CD4-positive, alpha-beta T cell (primary cell): ENCODE results near the gene CEP295NL. TPM values are rescaled to one million over a fixed set of nuclear protein-coding genes. Genes with fewer than 3 reads are reported as not detected.
"Not testable (repeated sequence)": the region's sequence is repeated elsewhere in the genome, so short reads cannot be mapped to it uniquely, and the experiment has no call there.

ENCODE experiments used
- ATAC-seq: fragments of 200-7000 bp; cut with Tn5 transposase; one replicate; pipeline ENCODE4 v1.10.0; 2022; ENCODE audit warnings: mild to moderate bottlenecking; ENCODE audit not compliant: poor library complexity
- CTCF ChIA-PET: fragments of 350-600 bp; sonication (Branson Sonifier 250); formaldehyde crosslinking; loops from one replicate; lab custom pipeline; 2021; ENCODE audit warnings: antibody characterized with exemption, inconsistent platforms; lab: Charles Lee
- POLR2A ChIA-PET: fragments of 350-600 bp; sonication (Branson Sonifier 250); formaldehyde crosslinking; loops from one replicate; lab custom pipeline; 2021; ENCODE audit warnings: antibody characterized with exemption, inconsistent platforms; lab: Charles Lee
- DNase-seq, 14 experiments: peaks; one replicate each; pipeline ENCODE4 v3.0.0-alpha.2; 2013 to 2020; ENCODE audit warnings: mixed read lengths in 2 of 14
- H3K27ac ChIP-seq, 2 donors: one replicate each; pipeline versions ENCODE4 v1.5.1 to v1.7.0; 2013; ENCODE audit warnings: low read length in 2 of 2, low read depth in 1 of 2, mild to moderate bottlenecking in 1 of 2
- H3K27me3 ChIP-seq, 2 experiments: 1 replicate in 1 of 2; 2 replicates in 1 of 2; pipeline versions ENCODE4 v1.6.1 to v1.7.0; 2013; ENCODE audit warnings: low read length in 2 of 2, control low read depth in 1 of 2, mild to moderate bottlenecking in 1 of 2, moderate library complexity in 1 of 2; ENCODE audit not compliant: insufficient read depth in 2 of 2, control insufficient read depth in 1 of 2
- H3K36me3 ChIP-seq: one replicate; pipeline ENCODE4 v1.6.1; 2013; ENCODE audit warnings: low read length, control low read depth; ENCODE audit not compliant: insufficient read depth
- H3K4me1 ChIP-seq: one replicate; pipeline ENCODE4 v1.6.1; 2013; ENCODE audit warnings: low read length, control low read depth; ENCODE audit not compliant: insufficient read depth
- H3K4me3 ChIP-seq: one replicate; pipeline ENCODE4 v1.5.1; 2013; ENCODE audit warnings: mild to moderate bottlenecking, low read length, moderate library complexity
- H3K9me3 ChIP-seq, 2 experiments: 1 replicate in 1 of 2; 2 replicates in 1 of 2; pipeline versions ENCODE4 v1.6.1 to v1.7.0; 2013; ENCODE audit warnings: low read length in 2 of 2, mild to moderate bottlenecking in 2 of 2, control low read depth in 1 of 2, moderate library complexity in 1 of 2; ENCODE audit not compliant: control insufficient read depth in 1 of 2, insufficient read depth in 1 of 2
- H3K27ac Mint-ChIP-seq: one replicate; pipeline ENCODE4 v1.8.0; 2020; ENCODE audit warnings: mixed read lengths
- H3K27me3 Mint-ChIP-seq: one replicate; pipeline ENCODE4 v1.8.0; 2021; ENCODE audit warnings: mixed read lengths
- H3K36me3 Mint-ChIP-seq: one replicate; pipeline ENCODE4 v1.8.0; 2021; ENCODE audit warnings: low read depth, mixed read lengths
- H3K4me1 Mint-ChIP-seq: one replicate; pipeline ENCODE4 v1.8.0; 2021; ENCODE audit warnings: low read depth, mixed read lengths
- H3K4me3 Mint-ChIP-seq: one replicate; pipeline ENCODE4 v1.8.0; 2020; ENCODE audit warnings: mild to moderate bottlenecking, mixed read lengths
- H3K9me3 Mint-ChIP-seq: one replicate; pipeline ENCODE4 v1.8.0; 2020; ENCODE audit warnings: mixed read lengths
- intact Hi-C, 2 experiments: fragments of 100-400 bp; cut with DNase I in 1 of 2; cut with micrococcal nuclease in 1 of 2; formaldehyde crosslinking; loops; one replicate each; pipeline versions ENCODE4 v1.15.1 to v1.9.0; 2023 to 2025; cut with DNase I, micrococcal nuclease
- total RNA-seq, 174 experiments: library from RNA in 2 of 174; stranded (reverse) in 2 of 174; gene quantifications; one replicate each; pipeline ENCODE4 v1.2.3 and lab custom pipeline; 2021 to 2026
- TF ChIP-seq, protein P1 (sequence below): fragments of 200-600 bp; IDR thresholded peaks from one replicate; pipeline ENCODE4 v1.8.0; 2022; ENCODE audit warnings: antibody characterized with exemption, mild to moderate bottlenecking

The CEP295NL gene
- total RNA-seq, 2 experiments from 2014 or later, result 2.6 to 2.7 TPM

DNA sequence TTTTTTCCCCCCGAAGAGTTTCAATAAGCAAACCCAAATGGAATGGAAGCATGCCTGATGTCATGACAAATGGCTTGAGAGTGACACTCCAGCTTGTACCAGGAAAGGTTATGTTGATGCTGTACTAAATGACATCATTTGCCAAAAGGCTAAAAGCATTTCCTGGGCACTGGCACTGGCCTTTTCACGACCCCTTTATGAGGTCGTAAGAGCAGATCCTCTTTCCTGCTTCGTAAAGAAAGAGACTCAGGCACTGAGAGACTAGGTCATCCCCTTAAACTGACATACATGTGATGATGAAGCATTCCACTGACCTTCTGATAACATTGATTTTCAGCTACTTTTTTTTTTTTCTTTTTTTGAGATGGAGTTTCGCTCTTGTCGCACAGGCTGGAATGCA lies 30.5 kb downstream of the CEP295NL start:
- ChIA-PET POLR2A (no interaction called here), CTCF (no interaction called here)
- no peaks in the 10 kb centered on the region for H3K27me3 ChIP-seq
- DNase-seq, result no peak
- no peak for ATAC-seq
- Mint-ChIP-seq H3K27me3 (peaks cover 6% of the 10 kb centered on the region), H3K4me3 (no peak overlapping the region), H3K9me3 (no peaks in the 10 kb centered on the region), H3K36me3 (no peaks in the 10 kb centered on the region), H3K27ac (no peak overlapping the region), H3K4me1 (peaks cover 9% of the 10 kb centered on the region)
- H3K36me3 ChIP-seq, result no peaks in the 10 kb centered on the region
- no peaks in the 10 kb centered on the region for H3K4me1 ChIP-seq
- intact Hi-C loops, result no loop called here
- H3K27ac ChIP-seq, result no peak overlapping the region
- H3K9me3 ChIP-seq, result no peaks in the 10 kb centered on the region
- no peak overlapping the region for H3K4me3 ChIP-seq
- TF ChIP-seq, protein P1, sequence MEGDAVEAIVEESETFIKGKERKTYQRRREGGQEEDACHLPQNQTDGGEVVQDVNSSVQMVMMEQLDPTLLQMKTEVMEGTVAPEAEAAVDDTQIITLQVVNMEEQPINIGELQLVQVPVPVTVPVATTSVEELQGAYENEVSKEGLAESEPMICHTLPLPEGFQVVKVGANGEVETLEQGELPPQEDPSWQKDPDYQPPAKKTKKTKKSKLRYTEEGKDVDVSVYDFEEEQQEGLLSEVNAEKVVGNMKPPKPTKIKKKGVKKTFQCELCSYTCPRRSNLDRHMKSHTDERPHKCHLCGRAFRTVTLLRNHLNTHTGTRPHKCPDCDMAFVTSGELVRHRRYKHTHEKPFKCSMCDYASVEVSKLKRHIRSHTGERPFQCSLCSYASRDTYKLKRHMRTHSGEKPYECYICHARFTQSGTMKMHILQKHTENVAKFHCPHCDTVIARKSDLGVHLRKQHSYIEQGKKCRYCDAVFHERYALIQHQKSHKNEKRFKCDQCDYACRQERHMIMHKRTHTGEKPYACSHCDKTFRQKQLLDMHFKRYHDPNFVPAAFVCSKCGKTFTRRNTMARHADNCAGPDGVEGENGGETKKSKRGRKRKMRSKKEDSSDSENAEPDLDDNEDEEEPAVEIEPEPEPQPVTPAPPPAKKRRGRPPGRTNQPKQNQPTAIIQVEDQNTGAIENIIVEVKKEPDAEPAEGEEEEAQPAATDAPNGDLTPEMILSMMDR, result no peak

DNA sequence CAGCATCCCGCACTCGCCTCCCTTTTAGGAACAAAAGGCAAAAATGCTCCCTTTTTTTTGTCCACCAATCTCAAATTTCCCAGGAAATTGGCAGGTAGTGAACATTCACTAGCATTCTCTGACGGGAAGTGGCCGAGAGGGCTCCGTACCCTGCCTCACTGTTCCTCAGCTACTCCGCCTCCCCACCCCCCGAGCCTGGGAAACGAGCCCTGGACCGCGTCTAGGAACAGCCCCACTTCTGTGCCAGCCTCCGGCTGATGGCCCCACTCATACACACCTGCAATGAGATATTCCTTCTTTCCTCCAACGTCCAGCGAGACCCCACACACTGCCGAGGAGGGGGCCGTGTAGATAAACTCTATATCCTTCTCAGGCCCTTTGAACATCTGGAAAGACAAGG lies 32.4 kb downstream of the CEP295NL start:
- TF ChIP-seq, protein P1, result no peak
- H3K4me1 ChIP-seq, result peaks cover 7% of the 10 kb centered on the region
- H3K27me3 ChIP-seq, result no peaks in the 10 kb centered on the region
- H3K4me1 Mint-ChIP-seq, result no peaks in the 10 kb centered on the region
- no peaks in the 10 kb centered on the region for H3K9me3 Mint-ChIP-seq
- ATAC-seq, result no peak
- H3K27ac ChIP-seq, result no peak overlapping the region
- DNase-seq, result no peak
- intact Hi-C loops, result no loop called here
- H3K27ac Mint-ChIP-seq, result no peak overlapping the region
- H3K4me3 Mint-ChIP-seq, result no peak overlapping the region
- no peak overlapping the region for H3K4me3 ChIP-seq
- ChIA-PET CTCF (no interaction called here), POLR2A (no interaction called here)
- H3K36me3 ChIP-seq, result no peaks in the 10 kb centered on the region
- H3K9me3 ChIP-seq, result no peaks in the 10 kb centered on the region
- no peaks in the 10 kb centered on the region for H3K27me3 Mint-ChIP-seq
- no peaks in the 10 kb centered on the region for H3K36me3 Mint-ChIP-seq

DNA sequence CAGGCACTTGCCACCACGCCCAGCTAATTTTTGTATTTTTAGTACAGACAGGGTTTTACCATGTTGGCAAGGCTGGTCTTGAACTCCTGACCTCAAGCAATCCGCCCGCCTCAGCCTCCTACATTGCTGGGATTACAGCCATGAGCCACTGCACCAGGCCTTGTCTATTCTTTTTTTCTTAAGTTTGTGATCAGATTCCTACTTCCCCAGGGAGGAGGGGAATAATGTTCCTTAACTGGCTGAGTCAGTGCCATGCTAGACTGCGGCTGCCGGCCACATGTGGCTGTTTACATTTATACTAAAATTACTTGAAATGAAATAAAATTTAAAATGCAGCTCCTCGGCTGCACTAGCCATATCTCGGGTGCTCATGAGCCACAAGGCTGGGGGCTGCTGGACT lies 34.6 kb downstream of the CEP295NL start:
- ATAC-seq, result no peak

DNA sequence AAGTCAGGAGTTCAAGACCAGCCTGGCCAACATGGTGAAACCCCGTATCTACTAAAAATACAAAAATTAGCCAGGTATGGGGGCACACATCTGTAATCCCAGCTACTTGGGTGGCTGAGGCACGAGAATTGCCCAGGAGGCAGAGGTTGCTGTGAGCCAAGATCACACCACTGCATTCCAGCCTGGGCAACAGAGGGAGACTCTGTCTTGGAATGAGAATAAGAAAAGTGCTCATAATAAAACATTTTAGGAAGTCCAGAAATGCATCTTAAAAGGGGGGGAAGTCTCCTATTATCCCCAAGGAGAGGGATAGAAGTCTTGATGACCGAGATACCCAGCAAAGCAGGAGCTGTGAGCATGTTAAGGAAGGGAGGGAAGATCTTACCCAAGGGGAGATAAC lies 36.0 kb downstream of the CEP295NL start:
- intact Hi-C loops, result loop anchor here in 1 of 2 experiments (5.0 kb wide), 1 partner anchor 55 kb away; no protein-coding TSS in a partner anchor
- H3K4me3 Mint-ChIP-seq, H3K9me3 Mint-ChIP-seq, H3K4me1 ChIP-seq, DNase-seq, H3K27me3 Mint-ChIP-seq, ATAC-seq, H3K27ac ChIP-seq, H3K4me1 Mint-ChIP-seq, H3K4me3 ChIP-seq, CTCF ChIA-PET, POLR2A ChIA-PET, H3K9me3 ChIP-seq, H3K27me3 ChIP-seq, H3K27ac Mint-ChIP-seq, H3K36me3 ChIP-seq, H3K36me3 Mint-ChIP-seq: not testable (repeated sequence)

More for the DNA sequence above, 34.6 kb downstream of the CEP295NL start:
- no peaks in the 10 kb centered on the region for H3K27me3 ChIP-seq
- Mint-ChIP-seq H3K36me3 (no peaks in the 10 kb centered on the region), H3K27me3 (no peaks in the 10 kb centered on the region), H3K27ac (no peak overlapping the region), H3K4me3 (no peak overlapping the region), H3K4me1 (no peaks in the 10 kb centered on the region), H3K9me3 (no peaks in the 10 kb centered on the region)
- CTCF ChIA-PET, result no interaction called here
- H3K27ac ChIP-seq, result no peak overlapping the region
- H3K4me1 ChIP-seq, result peaks cover 8% of the 10 kb centered on the region
- intact Hi-C loops, result loop anchor here in 1 of 2 experiments (5.0 kb wide), 1 partner anchor 54 kb away; no protein-coding TSS in a partner anchor
- H3K4me3 ChIP-seq, result no peak overlapping the region
- H3K36me3 ChIP-seq, result no peaks in the 10 kb centered on the region
- TF ChIP-seq, protein P1, result no peak
- no peak for DNase-seq
- no peaks in the 10 kb centered on the region for H3K9me3 ChIP-seq
- POLR2A ChIA-PET, result no interaction called here
